CD4-positive, alpha-beta T cell treated with Interleukin-6 at 100 ng/mL for 8 hours (primary cell): ENCODE measurements around the gene CPNE8.

Source experiments
- DNase-seq: peaks from one replicate; pipeline ENCODE4 v3.0.0-alpha.2; 2020; ENCODE audit warnings: mixed read lengths, low spot score

The CPNE8 gene

GRCh38 chr12:38728894-38729293, 176.5 kb downstream of the CPNE8 start:
- no peak for DNase-seq

GRCh38 chr12:38721611-38722252, 183.7 kb downstream of the CPNE8 start:
- DNase-seq = no peak

DNA sequence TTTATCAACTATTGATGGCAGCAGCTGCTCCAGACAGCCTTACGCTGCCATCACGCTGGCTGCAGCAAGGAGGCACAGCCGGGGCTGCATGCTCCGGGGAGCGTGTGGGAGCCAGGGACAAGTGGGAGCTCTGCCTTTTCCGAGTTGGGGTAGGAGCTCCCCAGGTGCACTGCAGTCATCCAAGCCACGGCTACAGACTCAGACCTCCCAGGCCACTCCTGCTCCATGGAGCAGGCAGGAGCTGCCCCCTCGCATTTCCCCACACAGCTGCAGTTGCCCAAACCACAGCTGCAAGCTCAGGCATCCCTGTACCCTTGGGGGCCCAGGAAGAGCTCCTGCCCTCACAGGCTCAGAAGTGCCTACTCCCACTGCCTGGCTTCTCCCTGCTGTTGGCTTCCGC, 184.7 kb downstream of the CPNE8 start:
- DNase-seq = no peak

GRCh38 chr12:38713294-38713693, 192.1 kb downstream of the CPNE8 start:
- no peak for DNase-seq

- no peak for DNase-seq
Measured at GRCh38 chr12:38711054-38711453, 194.3 kb downstream of the CPNE8 start.

DNA sequence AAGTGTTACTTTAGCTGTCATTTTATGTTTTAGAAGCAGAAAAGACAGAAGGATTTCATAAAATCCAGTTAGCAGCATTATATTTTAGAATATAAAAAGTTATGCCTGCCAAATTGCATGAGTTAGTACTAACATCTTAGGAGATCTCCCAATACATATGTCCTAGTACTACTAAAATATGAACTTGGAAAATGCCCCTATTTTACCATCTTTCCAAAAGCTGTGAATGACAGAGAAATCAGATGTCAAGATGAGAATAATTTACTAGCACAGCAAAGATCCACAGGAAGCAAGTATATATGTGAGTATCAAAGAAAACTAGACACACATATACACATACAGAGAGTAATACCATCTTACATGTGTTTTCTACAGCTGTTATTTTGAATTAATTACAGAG, 196.9 kb downstream of the CPNE8 start:
- DNase-seq = no peak

- DNase-seq = no peak
Measured at GRCh38 chr12:38707648-38708047, 197.7 kb downstream of the CPNE8 start.

DNA sequence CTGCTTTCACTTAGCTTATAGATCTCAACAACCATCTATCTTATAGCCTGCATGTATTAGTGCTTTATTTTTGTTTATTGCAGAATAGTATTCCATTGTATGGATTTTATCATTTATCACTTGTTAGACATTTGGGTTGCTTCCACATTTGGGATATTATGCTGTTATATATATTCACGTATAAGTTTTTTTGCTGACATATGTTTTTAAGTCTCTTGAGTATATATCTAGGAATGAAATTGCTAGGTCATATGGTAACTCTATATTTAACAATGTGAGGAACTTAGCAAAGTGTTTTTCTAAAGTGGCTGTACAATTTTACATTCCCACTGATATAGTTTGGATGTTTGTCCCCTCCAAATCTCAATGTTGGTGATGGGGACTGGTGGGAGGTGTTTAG, 208.1 kb downstream of the CPNE8 start:
- DNase-seq = no peak

- no peak for DNase-seq
Measured at GRCh38 chr12:38695057-38695456, 210.3 kb downstream of the CPNE8 start.

DNA sequence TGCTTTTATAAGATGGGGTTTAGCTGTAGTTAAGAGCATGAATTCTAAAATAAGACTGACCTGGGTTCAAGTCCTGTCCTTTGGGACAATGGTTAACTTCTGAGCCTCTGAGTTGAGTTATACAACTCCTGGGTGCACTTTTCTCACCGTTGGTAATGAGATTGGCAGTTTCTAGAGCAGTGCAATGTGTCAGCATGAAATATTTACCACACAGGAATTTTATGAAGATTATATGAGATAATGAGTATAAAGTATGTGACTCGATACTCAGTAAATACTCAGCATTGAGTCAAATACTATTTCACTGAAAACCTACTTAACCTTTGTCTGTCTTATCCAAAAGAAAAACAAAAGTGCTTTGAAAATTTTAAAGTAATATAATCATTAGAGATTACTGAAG, 214.2 kb downstream of the CPNE8 start:
- DNase-seq = no peak

DNA sequence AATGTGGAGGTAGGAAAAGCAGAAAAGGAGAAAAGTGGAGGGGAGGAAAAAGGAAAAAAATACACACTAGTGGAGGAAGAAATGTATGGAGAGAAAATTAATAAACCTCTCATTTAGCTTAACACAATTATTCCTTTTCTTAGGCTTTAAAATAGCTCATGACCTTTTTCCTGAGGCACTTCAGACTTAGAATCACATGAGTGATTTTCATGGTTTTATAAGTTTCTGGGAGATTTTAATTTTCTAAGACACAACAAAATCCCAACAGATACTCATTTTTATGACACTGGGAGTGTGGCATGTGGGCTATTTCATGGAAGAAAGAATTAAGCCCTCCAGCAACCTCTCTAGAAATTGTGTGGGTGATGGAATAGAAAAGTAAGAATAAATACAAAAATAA, 214.7 kb downstream of the CPNE8 start:
- no peak for DNase-seq

DNA sequence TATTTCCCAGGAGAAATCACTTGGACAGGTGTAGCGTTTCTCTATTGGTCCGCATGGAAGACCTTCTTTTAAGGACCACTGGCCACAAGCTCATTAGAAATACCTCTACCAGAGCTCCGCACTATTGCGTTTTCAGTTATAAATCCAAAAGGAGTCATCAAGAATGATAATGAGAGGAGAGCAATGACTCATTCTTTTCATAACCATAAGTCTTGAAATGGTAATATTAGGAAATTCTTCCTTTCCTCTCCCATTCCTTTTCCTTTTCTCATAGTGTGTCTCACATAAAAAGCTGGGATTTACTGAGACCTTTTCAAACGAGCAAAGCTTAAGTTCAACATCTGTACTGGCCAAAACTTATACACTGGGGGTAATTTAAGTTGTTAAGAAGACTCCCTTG, 215.7 kb downstream of the CPNE8 start:
- no peak for DNase-seq

GRCh38 chr12:38689195-38689594, 216.2 kb downstream of the CPNE8 start:
- DNase-seq = no peak

- DNase-seq = no peak
Measured at GRCh38 chr12:38682521-38682920, 222.9 kb downstream of the CPNE8 start.

DNA sequence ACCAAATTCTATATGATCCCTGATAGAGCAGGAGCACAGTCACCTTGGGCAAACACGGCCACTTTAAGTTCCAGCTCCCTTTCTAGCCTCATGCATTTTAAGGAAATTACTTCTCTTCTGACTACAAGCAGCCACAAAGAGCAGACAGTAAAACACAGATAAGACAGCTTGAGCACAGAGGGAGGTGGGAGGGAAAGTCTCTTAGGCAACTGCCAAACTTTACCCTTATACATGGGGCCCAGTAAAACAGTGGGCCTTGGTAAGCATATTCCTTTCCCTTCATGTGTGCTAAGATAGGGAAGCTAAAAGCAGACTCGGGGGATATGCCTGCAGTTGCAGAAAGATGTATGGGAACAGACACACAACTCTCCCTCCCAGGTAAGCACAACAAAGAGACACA, 235.9 kb downstream of the CPNE8 start:
- no peak for DNase-seq

DNA sequence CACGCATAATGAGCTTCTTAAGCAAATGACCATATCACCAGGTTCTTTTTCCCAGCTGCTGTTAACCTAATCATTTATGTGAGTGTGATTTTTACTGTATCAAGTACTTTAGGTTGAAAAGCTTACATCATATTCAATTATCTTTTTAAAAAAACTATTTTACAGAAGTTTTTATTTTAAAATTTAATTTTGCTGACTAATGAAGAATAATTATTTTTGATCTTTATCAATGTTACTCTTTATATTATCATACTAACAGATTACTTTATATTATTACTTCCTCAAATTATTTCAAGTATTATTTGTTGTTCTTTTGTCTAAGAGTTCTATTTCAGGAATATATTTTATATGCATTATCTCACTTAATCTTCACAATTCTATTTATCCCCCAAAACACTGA, 236.3 kb downstream of the CPNE8 start:
- no peak for DNase-seq

GRCh38 chr12:38666425-38666824, 239.0 kb downstream of the CPNE8 start:
- DNase-seq = no peak

GRCh38 chr12:38664661-38665269, 240.6 kb downstream of the CPNE8 start:
- DNase-seq = no peak

- no peak for DNase-seq
Measured at GRCh38 chr12:38662829-38663228, 242.6 kb downstream of the CPNE8 start.

DNA sequence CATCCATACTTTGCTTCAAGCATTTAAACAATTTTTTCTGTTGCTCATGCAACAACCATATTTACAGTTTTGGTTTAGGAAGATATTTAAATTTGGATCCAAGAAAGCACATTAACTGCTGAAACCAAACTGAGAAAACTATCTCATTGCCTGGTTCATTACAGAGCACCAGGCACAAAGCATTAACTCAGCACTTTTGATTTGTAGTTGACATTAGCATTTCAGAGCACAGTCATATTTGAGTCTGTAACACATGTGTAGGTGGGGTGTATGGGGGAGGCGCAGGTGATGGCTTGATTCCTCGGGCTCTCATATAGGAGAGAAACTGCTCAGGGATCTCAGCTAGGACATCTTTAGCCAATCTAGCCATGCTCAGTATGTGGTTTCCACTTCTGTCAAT, 251.7 kb downstream of the CPNE8 start:
- DNase-seq = no peak

- no peak for DNase-seq
Measured at GRCh38 chr12:38648813-38649212, 256.6 kb downstream of the CPNE8 start.

- DNase-seq = no peak
Measured at GRCh38 chr12:38646146-38646545, 259.2 kb downstream of the CPNE8 start.

GRCh38 chr12:38639625-38640024, 265.8 kb downstream of the CPNE8 start:
- no peak for DNase-seq

DNA sequence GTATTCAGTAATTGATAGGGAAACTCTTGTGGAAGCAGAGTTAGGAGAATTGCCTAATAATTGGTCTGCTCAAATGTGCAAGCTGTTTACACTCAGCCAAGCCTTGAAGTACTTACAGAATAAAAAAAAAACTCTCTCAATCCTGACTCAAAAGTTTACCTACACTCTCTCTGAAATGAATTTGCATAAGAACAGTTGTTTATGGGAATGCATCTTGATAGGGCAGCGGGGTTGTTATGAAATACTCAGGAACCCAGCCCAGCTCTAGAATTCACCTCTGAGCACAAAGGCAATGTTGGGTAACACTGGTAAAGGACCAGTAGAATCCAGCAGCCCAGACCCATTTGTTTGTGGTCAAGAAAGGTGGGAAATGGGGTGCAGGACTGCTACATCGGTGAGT, 267.0 kb downstream of the CPNE8 start:
- DNase-seq = no peak
